SK-N-MC (cell line): ENCODE data around the gene KLK11.

ENCODE experiments used
- DNase-seq: peaks from one replicate; pipeline ENCODE4 v3.0.0-alpha.2; 2011; ENCODE audit warnings: low read depth, low spot score
- H3K27ac ChIP-seq: fragments of 200-600 bp; sonication (generic); 2 replicates; pipeline ENCODE4 v1.5.1; 2016; ENCODE audit warnings: mixed run types
- H3K36me3 ChIP-seq: fragments of 200-600 bp; sonication (generic); 2 replicates; pipeline ENCODE4 v1.6.1; 2017; ENCODE audit warnings: antibody characterized with exemption, low read length, mixed read lengths; ENCODE audit not compliant: insufficient read depth
- H3K4me3 ChIP-seq: fragments of 200-600 bp; sonication (generic); 2 replicates; pipeline ENCODE4 v1.5.1; 2016
- H3K9ac ChIP-seq: fragments of 200-600 bp; sonication (generic); 2 replicates; pipeline ENCODE4 v1.8.0; 2017; ENCODE audit warnings: mixed run types, mixed read lengths; ENCODE audit not compliant: insufficient read length
- H3K9me3 ChIP-seq: fragments of 200-600 bp; sonication (generic); 2 replicates; pipeline ENCODE4 v1.6.1; 2017; ENCODE audit warnings: low read depth, mild to moderate bottlenecking, antibody characterized with exemption, low read length, moderate library complexity, mixed read lengths
- EZH2 ChIP-seq: fragments of 200-600 bp; sonication (generic); IDR thresholded peaks from one replicate; pipeline ENCODE4 v1.6.1; 2017; ENCODE audit warnings: antibody characterized with exemption
- FOXP2 ChIP-seq: optimal IDR thresholded peaks from 2 replicates; pipeline ENCODE3; 2011; ENCODE audit warnings: mild to moderate bottlenecking, moderate library complexity; ENCODE audit not compliant: insufficient read depth; ENCODE audit errors: extremely low read length, control extremely low read depth
- POLR2AphosphoS5 ChIP-seq: IDR thresholded peaks from 2 replicates; pipeline ENCODE4 v1.6.1; 2012; ENCODE audit warnings: mild to moderate bottlenecking, low read depth, low read length, borderline replicate concordance

KLK11 gene, protein sequence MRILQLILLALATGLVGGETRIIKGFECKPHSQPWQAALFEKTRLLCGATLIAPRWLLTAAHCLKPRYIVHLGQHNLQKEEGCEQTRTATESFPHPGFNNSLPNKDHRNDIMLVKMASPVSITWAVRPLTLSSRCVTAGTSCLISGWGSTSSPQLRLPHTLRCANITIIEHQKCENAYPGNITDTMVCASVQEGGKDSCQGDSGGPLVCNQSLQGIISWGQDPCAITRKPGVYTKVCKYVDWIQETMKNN

DNA sequence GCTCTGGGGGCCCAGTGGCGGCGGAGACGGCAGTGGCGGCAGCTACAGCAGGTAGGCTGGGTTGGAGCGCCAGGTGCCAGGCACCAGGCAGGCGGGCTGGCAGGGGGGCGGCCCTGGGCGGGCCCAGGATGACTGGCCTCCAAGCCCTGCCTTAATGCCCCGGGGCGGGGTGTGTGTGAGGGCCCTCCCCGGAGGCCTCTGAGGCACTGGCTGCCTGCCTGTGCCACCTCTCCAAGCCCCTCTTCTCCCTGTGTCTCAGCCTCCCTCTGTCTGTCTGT lies at the start of gene KLK11:
KLK11 (minus strand) TSS at position 63 of the 278 bp plus-strand sequence. CDS start 985 bp downstream, outside the sequence.
- TF ChIP-seq POLR2AphosphoS5 (no peak), EZH2 (no peak), FOXP2 (no peak)
- H3K9ac ChIP-seq = no peak within 1 kb of the TSS
- H3K4me3 ChIP-seq = no peak within 1 kb of the TSS
- no peaks in the 10 kb centered on the region for H3K36me3 ChIP-seq
- H3K9me3 ChIP-seq = no peaks in the 10 kb centered on the region
- DNase-seq = no peak
- no peak within 1 kb of the TSS for H3K27ac ChIP-seq

DNA sequence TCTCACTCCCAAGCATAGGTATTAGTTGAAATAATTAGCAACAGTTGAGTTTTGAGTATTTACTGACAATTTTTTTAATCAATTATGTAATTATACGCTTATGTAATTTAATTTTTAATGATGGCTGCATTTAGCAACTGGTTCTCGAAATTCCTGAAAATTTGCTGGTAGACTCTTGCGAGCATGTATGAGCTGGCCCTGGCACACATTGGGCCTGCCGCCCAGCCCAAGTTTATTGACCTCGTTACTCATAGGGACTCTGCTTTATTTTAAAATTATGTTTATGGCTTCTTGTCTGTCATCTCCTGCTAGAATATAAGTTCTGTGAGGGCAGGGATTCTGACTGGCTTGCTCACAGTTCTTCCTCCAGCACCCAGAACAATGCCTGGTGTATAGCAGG lies 49.6 kb upstream of the KLK11 start:
- TF ChIP-seq FOXP2 (no peak), POLR2AphosphoS5 (no peak), EZH2 (no peak)
- Histone ChIP-seq H3K27ac (no peak overlapping the region), H3K9ac (no peak overlapping the region), H3K9me3 (peaks cover 4% of the 10 kb centered on the region; the same call in 1 of the 2 replicates), H3K36me3 (no peaks in the 10 kb centered on the region), H3K4me3 (no peak overlapping the region)
- DNase-seq = no peak

DNA sequence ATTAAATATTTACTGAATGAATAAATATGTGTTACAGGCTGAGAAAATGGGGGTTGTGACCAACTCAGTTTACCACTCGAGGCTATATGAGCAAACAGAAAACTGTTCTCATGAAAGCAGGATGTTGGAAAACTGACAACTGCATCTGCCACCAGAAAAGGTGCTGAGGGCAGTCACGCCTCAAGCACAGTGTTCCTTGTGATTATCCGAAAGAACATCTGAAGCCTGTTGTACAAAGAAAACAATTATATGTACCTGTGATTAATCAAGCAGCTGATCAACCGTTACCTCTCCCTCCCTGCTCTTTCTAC lies 44.6 kb upstream of the KLK11 start:
- TF ChIP-seq POLR2AphosphoS5 = no peak
- no peak for TF ChIP-seq EZH2
- no peak overlapping the region for H3K27ac ChIP-seq

DNA sequence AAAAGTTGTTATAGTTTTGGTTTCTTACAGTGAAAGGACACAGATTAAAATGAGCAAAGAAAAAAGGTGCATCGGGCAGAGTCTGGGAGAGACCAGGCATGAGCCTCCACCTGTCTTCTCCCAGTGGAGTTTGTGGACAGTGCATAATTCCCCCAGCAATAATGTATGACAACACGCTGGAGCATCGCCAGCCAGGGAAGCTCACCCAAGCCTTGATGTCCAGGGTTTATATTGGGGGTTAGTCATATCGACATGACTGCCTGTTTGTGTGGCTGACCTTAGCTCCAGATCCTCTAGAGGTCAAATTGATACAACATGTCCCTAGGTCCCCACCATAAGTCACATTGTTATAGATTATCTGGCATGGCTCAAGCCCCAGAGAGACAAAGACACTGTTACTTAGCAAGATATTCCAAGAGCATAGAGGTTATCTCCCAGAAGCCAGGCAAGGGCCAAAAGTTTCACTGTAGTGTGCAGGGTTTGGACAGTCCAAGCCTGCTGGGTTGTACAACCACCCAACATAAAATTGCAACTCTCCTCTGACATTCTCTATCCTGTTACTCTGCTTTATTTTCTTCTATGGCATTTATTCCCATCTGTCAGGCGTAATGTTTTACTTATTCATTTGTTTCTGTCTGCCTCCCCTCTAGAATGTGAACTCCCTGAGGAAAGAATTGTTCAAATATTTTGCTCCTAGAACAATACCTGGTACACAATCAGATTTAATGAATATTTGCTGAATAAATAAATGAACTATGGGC lies 44.1 kb upstream of the KLK11 start:
- Histone ChIP-seq H3K9me3 (peaks cover 4% of the 10 kb centered on the region; the same call in 1 of the 2 replicates), H3K9ac (no peak overlapping the region), H3K27ac (no peak overlapping the region), H3K36me3 (no peaks in the 10 kb centered on the region), H3K4me3 (no peak overlapping the region)
- DNase-seq = no peak
- TF ChIP-seq EZH2 = no peak
- no peak for TF ChIP-seq FOXP2
- TF ChIP-seq POLR2AphosphoS5 = no peak

More for the DNA sequence above, 44.6 kb upstream of the KLK11 start:
- H3K4me3 ChIP-seq = no peak overlapping the region
- no peaks in the 10 kb centered on the region for H3K36me3 ChIP-seq
- DNase-seq = no peak
- peaks cover 4% of the 10 kb centered on the region; the same call in 1 of the 2 replicates for H3K9me3 ChIP-seq
- H3K9ac ChIP-seq = no peak overlapping the region

DNA sequence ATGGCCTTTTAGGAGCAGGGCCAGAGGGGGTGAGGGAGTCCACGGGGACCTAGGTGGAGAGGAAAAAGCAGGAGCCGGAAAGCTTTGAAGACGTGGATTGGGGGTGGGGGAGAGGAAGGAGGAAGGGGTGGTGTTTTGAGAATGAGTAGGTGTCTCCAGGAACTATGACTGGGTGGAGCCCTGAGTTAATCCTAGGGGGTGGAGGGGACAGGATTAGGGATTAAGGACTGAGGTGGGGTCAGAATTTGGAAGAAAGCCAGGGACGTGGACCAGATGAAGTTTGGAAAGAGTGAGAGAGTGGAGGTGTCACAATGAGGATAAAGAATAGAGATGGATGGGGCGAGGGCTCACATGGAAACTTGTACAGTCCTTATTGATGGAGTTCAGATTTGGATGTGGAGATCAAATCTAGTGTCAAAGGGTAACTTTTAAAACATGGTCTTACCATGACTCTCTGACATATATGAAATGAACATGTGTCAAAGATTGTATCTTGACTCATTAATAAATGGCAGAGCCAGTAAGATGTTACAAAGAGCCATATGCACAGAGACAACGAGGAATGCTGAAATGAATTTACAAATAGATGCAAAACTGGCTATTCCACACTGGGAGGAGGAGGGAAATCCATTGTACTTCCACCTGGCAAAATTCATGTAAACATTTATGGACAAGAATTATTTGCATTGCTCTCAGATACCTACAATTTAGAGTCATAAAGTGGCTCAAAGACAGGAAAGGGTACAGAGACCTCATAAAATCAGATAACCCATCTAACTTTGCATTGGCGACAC lies 40.2 kb upstream of the KLK11 start:
- TF ChIP-seq FOXP2 = no peak
- TF ChIP-seq EZH2 = no peak
- no peak overlapping the region for H3K27ac ChIP-seq
- H3K36me3 ChIP-seq = no peaks in the 10 kb centered on the region
- no peaks in the 10 kb centered on the region for H3K9me3 ChIP-seq
- no peak for DNase-seq
- no peak overlapping the region for H3K4me3 ChIP-seq
- no peak overlapping the region for H3K9ac ChIP-seq

DNA sequence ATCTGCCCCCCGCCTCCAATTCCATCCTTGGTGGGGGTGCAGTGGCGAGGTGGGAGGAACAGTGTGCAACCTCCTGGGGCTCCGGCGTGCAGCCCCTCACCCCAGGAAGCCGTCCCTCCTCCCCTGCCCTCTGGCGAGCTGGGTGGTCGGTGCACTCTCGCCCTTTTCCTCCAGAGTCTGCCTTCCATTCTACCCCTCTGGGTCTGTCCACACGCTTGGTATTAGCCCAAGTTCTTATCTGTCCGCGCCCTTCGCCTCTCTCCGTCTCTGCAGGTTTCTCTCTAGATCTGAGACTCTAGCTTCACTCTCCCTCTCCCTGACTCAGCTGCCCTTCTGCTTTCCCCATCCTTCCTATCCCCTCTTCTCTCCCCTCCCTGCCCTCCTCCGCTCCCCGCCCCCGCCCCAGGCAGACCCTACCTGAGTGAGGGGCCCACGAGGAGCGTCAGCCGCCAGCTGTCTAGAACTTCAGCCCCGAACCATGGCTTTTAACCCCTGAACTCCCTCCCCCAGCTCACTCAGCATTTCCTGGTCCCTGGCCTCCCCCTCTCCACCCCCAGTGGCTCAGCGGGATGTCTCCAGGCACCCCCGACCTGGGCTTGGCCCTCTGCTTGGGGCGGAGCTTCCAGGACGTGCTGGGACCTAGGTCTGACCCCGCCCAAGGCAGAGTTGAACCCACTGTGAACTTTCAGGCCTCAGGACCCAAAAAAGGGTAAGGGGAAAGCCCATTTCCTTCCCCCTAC lies 39.0 kb upstream of the KLK11 start:
- H3K9ac ChIP-seq = no peak overlapping the region
- H3K9me3 ChIP-seq = no peaks in the 10 kb centered on the region
- no peak overlapping the region for H3K27ac ChIP-seq
- no peak overlapping the region for H3K4me3 ChIP-seq
- no peaks in the 10 kb centered on the region for H3K36me3 ChIP-seq
- TF ChIP-seq POLR2AphosphoS5 = no peak
- no peak for TF ChIP-seq FOXP2
- no peak for TF ChIP-seq EZH2
- DNase-seq = no peak

DNA sequence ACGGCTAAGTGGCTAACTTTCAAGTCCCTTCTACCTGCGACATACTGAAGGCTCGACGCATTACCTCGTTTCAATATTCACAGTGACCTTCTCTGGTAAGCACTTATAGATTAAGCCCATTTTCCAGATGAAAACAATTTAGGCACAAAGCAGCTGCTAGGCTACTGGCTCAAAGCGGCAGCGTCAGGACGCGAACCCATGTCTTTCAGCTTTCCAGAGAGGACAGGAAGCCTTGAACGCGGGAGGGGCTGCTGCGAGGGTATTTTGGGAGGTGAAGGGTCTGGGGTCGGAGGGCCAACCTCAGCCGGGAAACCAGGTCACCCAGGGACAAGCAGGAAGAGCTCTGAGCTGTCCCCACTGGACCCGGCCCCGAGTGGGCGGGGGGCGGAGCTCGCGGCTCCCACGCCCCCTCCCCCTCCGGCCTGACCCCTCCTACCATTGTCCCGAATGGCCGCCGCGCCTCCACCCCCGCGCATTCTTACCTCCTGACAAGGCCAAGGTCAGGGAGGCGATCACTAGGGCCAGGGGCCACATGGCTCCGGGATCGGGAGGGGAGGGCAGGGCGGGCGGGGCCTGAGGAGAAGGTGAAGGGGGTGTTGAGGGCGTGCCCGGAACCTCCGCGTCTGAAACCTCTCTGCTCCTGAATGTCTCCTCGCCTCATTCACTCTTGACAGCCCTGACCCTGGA lies 38.3 kb upstream of the KLK11 start, which contains the start of gene KLK13:
KLK13 (minus strand) TSS at position 559 of the 687 bp plus-strand sequence; CDS start at position 534, 25 bp downstream.
- TF ChIP-seq POLR2AphosphoS5 (no peak), FOXP2 (no peak)
- no peak within 1 kb of the TSS for H3K4me3 ChIP-seq
- H3K27ac ChIP-seq = no peak within 1 kb of the TSS
- no peak for DNase-seq
- no peaks in the 10 kb centered on the region for H3K9me3 ChIP-seq
- no peaks in the 10 kb centered on the region for H3K36me3 ChIP-seq
- no peak within 1 kb of the TSS for H3K9ac ChIP-seq
